HG03521 (cell line): Measurements from ENCODE around the gene PSG4.
"Not testable (repeated sequence)": the region's sequence is repeated elsewhere in the genome, so short reads cannot be mapped to it uniquely, and the experiment has no call there.

Experiments
- ATAC-seq: cut with Tn5 transposase; IDR thresholded peaks from one replicate; pipeline ENCODE4 v1.9.1; 2021; ENCODE audit warnings: mild to moderate bottlenecking, moderate library complexity; ENCODE audit not compliant: unreplicated experiment

PSG4 gene

DNA sequence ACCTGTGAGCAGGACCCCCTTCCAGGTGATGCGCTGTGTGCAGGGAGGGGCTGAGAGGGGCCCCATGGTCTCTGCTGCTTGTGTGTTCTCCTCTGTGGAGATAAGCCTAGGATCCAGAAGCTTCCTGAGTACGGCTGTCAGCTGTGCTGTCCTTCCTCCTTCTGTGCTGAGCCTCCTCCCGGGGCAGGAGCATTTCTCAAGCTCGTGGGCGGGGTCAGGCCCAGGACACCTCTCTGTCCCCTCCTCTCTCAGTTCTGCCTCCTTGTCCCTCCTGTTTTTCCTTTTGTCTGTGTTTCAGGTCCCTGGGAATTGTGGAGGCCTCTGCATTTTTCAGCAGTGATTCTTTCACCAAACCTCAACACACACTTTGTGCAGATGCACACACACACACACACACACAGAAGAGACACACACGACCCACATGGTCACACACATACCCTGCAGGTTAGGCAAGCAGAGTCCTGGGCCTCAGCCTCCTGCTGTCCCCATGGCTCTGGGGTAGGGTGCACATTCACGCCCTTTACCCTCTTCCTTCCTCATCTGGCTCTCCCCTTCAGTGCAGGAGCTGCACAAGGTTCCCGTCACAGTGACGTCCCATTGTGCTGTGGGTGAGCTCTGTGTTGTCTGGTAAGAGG lies at the start of gene PSG4:
Gene PSG4, minus strand, starts transcription at position 168 of the 635 bp plus-strand sequence. Its CDS starts 102 bp downstream, at position 66.
- not testable (repeated sequence) for ATAC-seq

DNA sequence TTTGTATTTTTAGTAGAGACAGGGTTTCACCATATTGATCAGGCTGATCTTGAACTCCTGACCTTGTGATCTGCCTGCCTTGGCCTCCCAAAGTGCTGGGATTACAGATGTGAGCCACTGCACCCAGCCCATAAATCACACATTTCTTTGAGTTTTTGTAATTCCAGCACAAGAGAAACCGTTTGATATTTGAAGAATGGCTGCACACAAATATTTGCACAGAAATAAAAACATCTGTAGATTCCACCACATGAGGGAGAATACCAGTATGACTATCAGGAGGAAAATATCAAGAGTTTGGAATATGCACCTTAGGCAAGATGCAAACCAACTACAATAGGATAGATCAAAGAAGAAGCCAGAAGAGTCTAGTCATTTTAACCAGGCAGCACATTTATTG lies 46.0 kb upstream of the PSG4 start:
- not testable (repeated sequence) for ATAC-seq

DNA sequence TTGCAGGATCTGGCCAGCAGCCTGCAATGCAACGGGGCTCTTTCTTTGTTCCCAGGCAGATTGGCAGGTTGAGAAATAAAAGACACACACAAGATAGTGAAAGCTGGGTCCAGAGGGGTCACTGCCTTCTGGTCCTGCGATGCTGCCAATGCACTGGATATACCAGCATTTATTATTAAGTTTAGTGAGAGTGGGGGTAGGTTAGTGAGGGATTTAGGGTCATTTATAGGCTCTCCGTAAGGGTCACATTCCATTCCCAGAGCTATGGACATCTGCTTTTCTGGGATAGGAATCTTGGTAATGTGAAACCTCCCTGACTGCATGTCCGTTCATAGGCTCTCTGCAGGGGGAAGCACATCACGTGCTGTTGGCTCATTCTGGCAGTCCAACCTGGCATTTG lies 44.9 kb upstream of the PSG4 start:
- not testable (repeated sequence) for ATAC-seq

GRCh38 chr19:43248635-43249002 lies 43.2 kb upstream of the PSG4 start:
- ATAC-seq: not testable (repeated sequence)

DNA sequence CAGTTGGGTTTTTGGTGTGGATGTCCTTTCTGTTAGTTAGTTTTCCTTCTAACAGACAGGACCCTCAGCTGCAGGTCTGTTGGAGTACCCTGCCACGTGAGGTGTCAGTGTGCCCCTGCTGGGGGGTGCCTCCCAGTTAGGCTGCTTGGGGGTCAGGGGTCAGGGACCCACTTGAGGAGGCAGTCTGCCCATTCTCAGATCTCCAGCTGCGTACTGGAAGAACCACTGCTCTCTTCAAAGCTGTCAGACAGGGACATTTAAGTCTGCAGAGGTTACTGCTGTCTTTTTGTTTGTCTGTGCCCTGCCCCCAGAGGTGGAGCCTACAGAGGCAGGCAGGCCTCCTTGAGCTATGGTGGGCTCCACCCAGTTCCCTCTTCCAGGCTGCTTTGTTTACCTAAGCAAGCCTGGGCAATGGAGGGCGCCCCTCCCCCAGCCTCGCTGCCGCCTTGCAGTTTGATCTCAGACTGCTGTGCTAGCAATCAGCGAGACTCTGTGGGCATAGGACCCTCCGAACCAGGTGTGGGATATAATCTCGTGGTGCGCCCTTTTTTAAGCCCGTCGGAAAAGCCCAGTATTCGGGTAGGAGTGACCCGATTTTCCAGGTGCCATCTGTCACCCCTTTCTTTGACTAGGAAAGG lies 41.9 kb upstream of the PSG4 start:
- not testable (repeated sequence) for ATAC-seq

GRCh38 chr19:43245848-43246247 lies 40.4 kb upstream of the PSG4 start:
- ATAC-seq: not testable (repeated sequence)

GRCh38 chr19:43242211-43242610 lies 36.8 kb upstream of the PSG4 start:
- ATAC-seq: not testable (repeated sequence)

GRCh38 chr19:43238213-43238612 lies 32.8 kb upstream of the PSG4 start:
- ATAC-seq: not testable (repeated sequence)

- not testable (repeated sequence) for ATAC-seq
These were observed 30.2 kb upstream of the PSG4 start for GRCh38 chr19:43235686-43236085.

DNA sequence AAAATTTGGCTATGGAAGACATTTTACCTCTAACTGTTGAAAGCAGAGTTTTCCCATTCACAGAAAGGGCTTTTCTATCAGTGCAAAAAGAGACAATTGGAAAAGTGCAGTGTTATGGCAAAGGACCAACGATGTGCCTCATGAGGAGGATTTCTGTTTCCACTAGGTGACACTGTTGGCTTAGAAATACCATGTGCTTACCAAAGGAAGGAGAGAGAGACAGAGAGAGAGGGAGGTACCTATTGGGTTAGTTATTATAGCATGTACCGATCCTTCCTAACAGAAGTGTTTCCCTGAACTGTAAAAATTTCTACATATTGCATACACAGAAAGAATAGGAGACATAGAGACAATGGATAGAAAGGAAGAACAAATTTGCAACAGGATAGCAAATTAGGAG lies 23.9 kb upstream of the PSG4 start:
- ATAC-seq: no peak

GRCh38 chr19:43228730-43229129 lies 23.3 kb upstream of the PSG4 start:
- ATAC-seq: not testable (repeated sequence)

DNA sequence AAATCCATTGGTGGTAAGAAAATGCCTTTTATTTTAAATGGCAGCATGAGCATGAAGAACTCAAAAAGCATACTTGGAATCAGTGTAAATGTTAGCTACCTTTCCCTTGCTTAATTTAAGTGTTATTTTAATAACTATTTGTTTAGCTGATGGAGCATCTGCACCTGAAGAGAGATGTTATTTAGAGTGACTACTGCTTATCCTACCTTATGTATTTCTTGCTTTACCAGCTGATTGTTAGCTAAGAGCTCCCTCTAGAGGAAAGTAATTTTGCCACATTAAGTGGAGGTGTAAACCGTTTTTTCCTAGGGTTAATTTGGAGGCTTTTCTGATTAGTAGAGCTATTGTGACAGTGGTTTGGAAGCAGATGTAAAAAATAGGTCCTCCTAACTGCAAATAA lies 21.5 kb upstream of the PSG4 start:
- not testable (repeated sequence) for ATAC-seq

GRCh38 chr19:43224855-43225253 lies 19.4 kb upstream of the PSG4 start:
- no peak for ATAC-seq

DNA sequence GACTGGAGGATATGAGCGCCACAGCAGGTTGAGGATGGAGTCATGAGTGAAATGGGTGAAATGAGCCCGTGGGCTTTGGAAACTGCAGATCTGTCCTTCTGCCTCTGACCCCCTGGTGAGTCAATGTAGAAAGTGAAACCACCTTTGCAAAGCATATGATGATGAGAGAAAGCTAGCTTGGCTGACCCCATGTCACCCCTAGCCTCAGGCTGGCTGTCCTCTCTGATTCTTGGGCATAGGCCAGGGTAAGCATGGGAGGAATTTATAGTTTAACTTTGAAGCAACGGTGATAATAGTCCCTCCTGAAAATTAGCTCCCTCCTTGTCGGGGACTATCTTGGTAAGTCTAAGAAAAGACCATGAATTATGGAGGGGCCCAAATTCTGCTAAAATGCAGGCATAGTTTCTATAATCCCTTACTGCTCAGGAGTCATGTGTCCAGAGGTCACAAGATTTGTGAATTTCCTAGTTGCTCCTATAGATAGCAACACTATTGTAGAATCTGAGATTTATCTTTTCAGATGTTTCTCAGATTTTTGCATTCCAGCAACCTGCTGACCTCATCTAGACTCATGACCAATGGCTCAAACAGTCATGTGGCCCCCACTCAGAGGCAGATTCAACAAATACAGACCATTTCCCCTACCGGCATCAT lies 18.9 kb upstream of the PSG4 start:
- ATAC-seq: not testable (repeated sequence)

DNA sequence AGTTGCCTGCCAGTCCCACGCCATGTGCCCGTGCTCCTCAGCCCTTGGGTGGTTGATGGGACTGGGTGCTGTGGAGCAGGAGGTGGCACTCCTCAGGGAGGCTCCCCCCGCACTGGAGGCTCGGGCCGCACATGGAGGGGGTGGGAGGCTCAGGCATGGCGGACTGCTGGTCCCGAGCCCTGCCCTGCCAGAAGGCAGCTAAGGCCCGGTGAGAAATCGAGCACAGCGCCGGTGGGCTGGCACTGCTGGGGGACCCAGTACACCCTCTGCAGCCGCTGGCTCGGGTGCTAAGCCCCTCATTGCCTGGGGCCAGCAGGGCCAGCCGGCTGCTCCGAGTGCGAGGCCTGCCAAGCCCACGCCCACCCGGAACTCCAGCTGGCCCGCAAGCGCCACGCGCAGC lies 16.5 kb upstream of the PSG4 start:
- not testable (repeated sequence) for ATAC-seq

GRCh38 chr19:43219136-43219535 lies 13.7 kb upstream of the PSG4 start:
- ATAC-seq: not testable (repeated sequence)

GRCh38 chr19:43215881-43216280 lies 10.4 kb upstream of the PSG4 start:
- ATAC-seq: not testable (repeated sequence)

DNA sequence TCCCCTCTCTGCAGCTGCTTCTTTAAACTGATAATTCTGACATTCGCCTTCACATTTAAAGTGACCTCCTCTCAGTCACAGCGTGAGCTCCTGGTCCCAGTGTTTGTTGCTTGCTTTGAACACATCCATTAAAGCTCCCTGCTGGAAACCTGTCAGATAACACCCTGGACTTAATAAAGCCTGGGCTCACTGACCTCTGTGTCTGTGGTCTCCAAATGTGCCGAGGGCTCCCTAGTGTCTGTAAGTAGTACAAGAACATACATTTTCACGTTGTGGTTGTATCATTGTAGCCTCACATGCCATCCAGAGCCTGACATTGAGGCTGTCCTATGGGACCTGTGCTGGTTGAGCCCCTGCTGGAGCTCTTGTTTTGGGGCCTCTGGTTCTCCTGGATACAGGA lies 2.6 kb upstream of the PSG4 start:
- ATAC-seq: no peak

DNA sequence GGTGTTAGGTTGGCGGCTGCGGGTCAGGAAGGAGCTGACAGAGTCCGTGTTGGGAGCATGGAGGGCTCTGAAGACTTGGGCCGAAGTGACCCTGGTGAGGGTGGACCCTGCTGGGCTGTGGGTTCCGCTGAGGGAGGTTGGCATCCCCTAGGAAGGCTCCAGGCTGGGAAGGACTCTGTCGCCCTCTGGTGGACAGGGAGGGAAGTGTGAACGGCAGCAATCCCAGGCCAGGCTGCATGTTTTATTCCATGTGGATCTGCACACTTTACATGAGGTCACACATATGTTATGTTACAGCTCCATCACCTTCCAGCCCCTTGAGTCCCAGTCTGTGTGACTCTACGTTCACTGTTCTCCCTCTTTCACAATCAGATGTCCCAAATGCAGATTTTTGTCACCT lies 1.7 kb upstream of the PSG4 start:
- not testable (repeated sequence) for ATAC-seq

DNA sequence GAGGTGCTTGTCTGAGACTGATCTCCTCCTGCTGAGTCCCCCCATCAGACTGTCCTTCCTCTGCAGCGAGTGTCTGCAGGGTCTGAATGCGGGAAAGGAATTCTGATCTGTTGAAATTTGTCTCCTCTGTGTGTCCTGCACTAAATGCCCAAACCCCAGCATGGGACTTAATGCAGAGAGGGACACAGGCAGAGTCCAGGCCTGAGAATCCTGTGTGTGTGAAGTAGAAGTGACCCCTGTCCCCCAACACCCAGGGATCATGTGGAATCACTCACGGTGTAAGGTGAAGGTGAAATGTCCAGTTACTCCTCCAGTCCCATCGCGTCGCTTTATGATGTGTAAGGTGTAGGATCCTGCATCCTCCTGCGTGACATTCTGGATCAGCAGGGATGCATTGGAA lies 1.8 kb downstream of the PSG4 start:
- not testable (repeated sequence) for ATAC-seq

DNA sequence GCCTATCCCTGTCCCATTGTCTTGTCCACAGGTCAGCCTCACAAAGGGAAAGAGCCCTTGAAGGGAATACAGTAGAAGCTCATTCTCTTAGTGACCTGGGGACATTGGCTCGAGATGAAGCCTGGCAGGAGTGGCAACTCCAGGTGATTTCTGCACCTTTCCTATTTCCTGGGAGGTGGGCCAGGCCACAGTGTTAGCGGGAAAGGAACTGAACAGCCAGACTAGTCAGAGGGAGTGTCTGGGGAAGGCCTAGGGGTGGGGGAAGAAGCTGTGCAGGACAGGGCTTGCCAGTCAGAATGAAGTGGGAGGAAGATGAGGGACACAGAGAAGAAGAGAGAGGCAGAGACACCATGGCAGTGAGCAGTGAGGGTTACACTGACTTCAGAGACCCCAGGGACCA lies 3.5 kb downstream of the PSG4 start:
- ATAC-seq: not testable (repeated sequence)

GRCh38 chr19:43201337-43201801 lies 4.1 kb downstream of the PSG4 start:
- not testable (repeated sequence) for ATAC-seq
